ENCODE results near the gene PSPC1. TPM values are rescaled to one million over a fixed set of nuclear protein-coding genes. Genes with fewer than 3 reads are reported as not detected.

PSPC1 gene
- total RNA-seq, 1 experiment from 2014 or later: 27.1 TPM

- Histone ChIP-seq H3K79me2 (ENCODE audit: low read depth) (peaks cover 17% of the 10 kb centered on the region; the same call in 1 of the 2 replicates), H3K4me2 (no peak overlapping the region), H3K4me3 (no peak overlapping the region), H3K9me3 (ENCODE audit: insufficient read depth, low read depth) (no peaks in the 10 kb centered on the region), H3K27me3 (ENCODE audit: insufficient read depth, low read depth) (no peaks in the 10 kb centered on the region), H3K36me3 (ENCODE audit: low read depth) (peaks cover 13% of the 10 kb centered on the region; the same call in 1 of the 2 replicates), H3K27ac (no peak overlapping the region; the same call in 1 of the 2 replicates), H2AFZ (no peak overlapping the region), H4K20me1 (ENCODE audit: insufficient read depth) (peaks cover 6% of the 10 kb centered on the region), H3K9me2 (ENCODE audit: insufficient read depth) (no peaks in the 10 kb centered on the region), H3F3A (ENCODE audit: insufficient read depth, low read depth) (peaks cover 29% of the 10 kb centered on the region), H3K4me1 (replicated peaks; ENCODE audit: insufficient read depth) (no peaks in the 10 kb centered on the region)
- BruUV-seq (replicated peaks): no TSS peak
- DNase-seq: no peak
- ChIA-PET CTCF (no interaction called here), POLR2A (ENCODE audit: unreplicated experiment) (no interaction called here)
- TF ChIP-seq EZH2 (IDR thresholded peaks at IDR 0.05; ENCODE audit: low read depth) (no peak), CTCF (conservative IDR thresholded peaks at IDR 0.05) (no peak)
- intact Hi-C loops (cut with micrococcal nuclease; ENCODE audit: unreplicated experiment): no loop called here
These were observed 97.7 kb downstream of the PSPC1 start for GRCh38 chr13:19685034-19685433.

GRCh38 chr13:19681517-19681916 lies 101.2 kb downstream of the PSPC1 start:
- POLR2A ChIA-PET (ENCODE audit: unreplicated experiment): no interaction called here
- H3K4me2 ChIP-seq: no peak overlapping the region
- no peak for TF ChIP-seq EZH2 (IDR thresholded peaks at IDR 0.05; ENCODE audit: low read depth)
- TF ChIP-seq CTCF (conservative IDR thresholded peaks at IDR 0.05): no peak
- H3K27me3 ChIP-seq (ENCODE audit: insufficient read depth, low read depth): no peaks in the 10 kb centered on the region
- H3K36me3 ChIP-seq (ENCODE audit: low read depth): peaks cover 16% of the 10 kb centered on the region; the same call in 1 of the 2 replicates
- CTCF ChIA-PET: no interaction called here
- no peaks in the 10 kb centered on the region for H3K4me1 ChIP-seq (replicated peaks; ENCODE audit: insufficient read depth)
- H3K79me2 ChIP-seq (ENCODE audit: low read depth): peaks cover 12% of the 10 kb centered on the region; the same call in 1 of the 2 replicates
- no peak for DNase-seq
- no peak overlapping the region for H3K4me3 ChIP-seq
- H3K27ac ChIP-seq: no peak overlapping the region
- no TSS peak for BruUV-seq (replicated peaks)
- peaks cover 24% of the 10 kb centered on the region for H3F3A ChIP-seq (ENCODE audit: insufficient read depth, low read depth)
- no peak overlapping the region for H2AFZ ChIP-seq
- intact Hi-C loops (cut with micrococcal nuclease; ENCODE audit: unreplicated experiment): no loop called here
- H4K20me1 ChIP-seq (ENCODE audit: insufficient read depth): no peaks in the 10 kb centered on the region; the same call in 1 of the 2 replicates
- no peaks in the 10 kb centered on the region for H3K9me3 ChIP-seq (ENCODE audit: insufficient read depth, low read depth)
- no peaks in the 10 kb centered on the region for H3K9me2 ChIP-seq (ENCODE audit: insufficient read depth)

GRCh38 chr13:19680751-19681150 lies 102.0 kb downstream of the PSPC1 start:
- no peak for TF ChIP-seq EZH2 (IDR thresholded peaks at IDR 0.05; ENCODE audit: low read depth)
- TF ChIP-seq CTCF (conservative IDR thresholded peaks at IDR 0.05): no peak
- no peak overlapping the region for H3K4me2 ChIP-seq

More at GRCh38 chr13:19680751-19681150, 102.0 kb downstream of the PSPC1 start:
- CTCF ChIA-PET: no interaction called here
- intact Hi-C loops (cut with micrococcal nuclease; ENCODE audit: unreplicated experiment): no loop called here
- no peak overlapping the region for H2AFZ ChIP-seq
- peaks cover 23% of the 10 kb centered on the region; the same call in 1 of the 2 replicates for H3F3A ChIP-seq (ENCODE audit: insufficient read depth, low read depth)
- H3K4me1 ChIP-seq (replicated peaks; ENCODE audit: insufficient read depth): no peaks in the 10 kb centered on the region
- no peaks in the 10 kb centered on the region for H3K9me3 ChIP-seq (ENCODE audit: insufficient read depth, low read depth)
- peaks cover 4% of the 10 kb centered on the region; the same call in 1 of the 2 replicates for H4K20me1 ChIP-seq (ENCODE audit: insufficient read depth)
- peaks cover 22% of the 10 kb centered on the region; the same call in 1 of the 2 replicates for H3K36me3 ChIP-seq (ENCODE audit: low read depth)
- H3K4me3 ChIP-seq: no peak overlapping the region
- no peak for DNase-seq
- BruUV-seq (replicated peaks): no TSS peak
- no peaks in the 10 kb centered on the region for H3K27me3 ChIP-seq (ENCODE audit: insufficient read depth, low read depth)
- H3K27ac ChIP-seq: no peak overlapping the region
- POLR2A ChIA-PET (ENCODE audit: unreplicated experiment): no interaction called here
- no peaks in the 10 kb centered on the region for H3K9me2 ChIP-seq (ENCODE audit: insufficient read depth)
- peaks cover 12% of the 10 kb centered on the region; the same call in 1 of the 2 replicates for H3K79me2 ChIP-seq (ENCODE audit: low read depth)
